ENCODE measurements around the gene LPXN.

Gene LPXN

DNA sequence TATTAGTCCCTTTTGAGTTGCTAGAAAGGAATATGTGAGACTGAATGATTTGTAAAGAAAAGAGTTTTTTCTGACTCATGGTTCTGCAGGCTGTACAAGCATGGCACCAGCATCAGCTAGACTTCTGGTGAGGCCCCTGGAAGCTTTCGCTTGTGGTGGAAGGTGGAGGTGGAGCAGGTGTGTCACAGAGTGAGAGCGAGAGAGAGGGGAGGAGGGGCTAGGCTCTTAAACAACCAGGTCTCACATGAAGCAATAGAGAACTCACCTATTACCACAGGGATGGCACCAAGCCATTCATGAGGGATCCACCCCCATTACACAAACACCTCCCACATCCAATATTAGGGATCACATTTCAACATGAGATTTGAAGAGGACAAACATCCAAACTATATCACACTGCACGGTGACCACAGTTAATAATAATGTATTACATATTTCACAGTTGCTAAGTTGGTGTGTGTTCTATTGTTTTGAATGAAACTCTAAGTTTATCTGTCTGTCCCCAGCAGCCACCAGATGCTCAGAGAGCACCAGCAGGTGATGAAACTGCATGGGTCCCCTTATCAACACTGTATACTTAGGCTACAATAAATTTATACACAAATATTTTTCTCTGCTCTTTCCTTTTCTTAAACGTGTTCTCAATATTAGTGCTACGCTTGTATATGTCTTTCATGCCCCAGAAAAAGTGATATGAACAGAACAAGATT is 17.3 kb upstream of the LPXN start:
- Histone ChIP-seq H3K9me3 (ENCODE audit: low read length) (no peaks in the 10 kb centered on the region), H3K9ac (ENCODE audit: low read length) (no peak overlapping the region), H3K4me2 (ENCODE audit: low read length) (no peak overlapping the region), H3K36me3 (ENCODE audit: insufficient read depth, low read length) (peaks cover 59% of the 10 kb centered on the region), H3K4me3 (ENCODE audit: low read depth, low read length, poor library complexity, severe bottlenecking) (no peak overlapping the region), H3K9me2 (ENCODE audit: low read depth, low read length) (no peaks in the 10 kb centered on the region), H3K27ac (ENCODE audit: low read depth, low read length, poor library complexity, severe bottlenecking) (no peak overlapping the region), H2AFZ (ENCODE audit: low read length) (no peak overlapping the region), H3F3A (ENCODE audit: insufficient read depth, low read length) (no peaks in the 10 kb centered on the region), H3K4me1 (ENCODE audit: insufficient read depth, low read length, severe bottlenecking) (peaks cover 39% of the 10 kb centered on the region), H3K27me3 (ENCODE audit: insufficient read depth, low read length) (no peaks in the 10 kb centered on the region), H4K20me1 (ENCODE audit: insufficient read depth, low read length) (no peaks in the 10 kb centered on the region), H3K79me2 (ENCODE audit: insufficient read depth, low read length) (peaks cover 94% of the 10 kb centered on the region)
- TF ChIP-seq, protein P1, sequence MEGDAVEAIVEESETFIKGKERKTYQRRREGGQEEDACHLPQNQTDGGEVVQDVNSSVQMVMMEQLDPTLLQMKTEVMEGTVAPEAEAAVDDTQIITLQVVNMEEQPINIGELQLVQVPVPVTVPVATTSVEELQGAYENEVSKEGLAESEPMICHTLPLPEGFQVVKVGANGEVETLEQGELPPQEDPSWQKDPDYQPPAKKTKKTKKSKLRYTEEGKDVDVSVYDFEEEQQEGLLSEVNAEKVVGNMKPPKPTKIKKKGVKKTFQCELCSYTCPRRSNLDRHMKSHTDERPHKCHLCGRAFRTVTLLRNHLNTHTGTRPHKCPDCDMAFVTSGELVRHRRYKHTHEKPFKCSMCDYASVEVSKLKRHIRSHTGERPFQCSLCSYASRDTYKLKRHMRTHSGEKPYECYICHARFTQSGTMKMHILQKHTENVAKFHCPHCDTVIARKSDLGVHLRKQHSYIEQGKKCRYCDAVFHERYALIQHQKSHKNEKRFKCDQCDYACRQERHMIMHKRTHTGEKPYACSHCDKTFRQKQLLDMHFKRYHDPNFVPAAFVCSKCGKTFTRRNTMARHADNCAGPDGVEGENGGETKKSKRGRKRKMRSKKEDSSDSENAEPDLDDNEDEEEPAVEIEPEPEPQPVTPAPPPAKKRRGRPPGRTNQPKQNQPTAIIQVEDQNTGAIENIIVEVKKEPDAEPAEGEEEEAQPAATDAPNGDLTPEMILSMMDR (IDR thresholded peaks at IDR 0.05; ENCODE audit: low read length) = no peak
- TF ChIP-seq EZH2 (IDR thresholded peaks at IDR 0.05; ENCODE audit: borderline replicate concordance, low read length) = no peak

DNA sequence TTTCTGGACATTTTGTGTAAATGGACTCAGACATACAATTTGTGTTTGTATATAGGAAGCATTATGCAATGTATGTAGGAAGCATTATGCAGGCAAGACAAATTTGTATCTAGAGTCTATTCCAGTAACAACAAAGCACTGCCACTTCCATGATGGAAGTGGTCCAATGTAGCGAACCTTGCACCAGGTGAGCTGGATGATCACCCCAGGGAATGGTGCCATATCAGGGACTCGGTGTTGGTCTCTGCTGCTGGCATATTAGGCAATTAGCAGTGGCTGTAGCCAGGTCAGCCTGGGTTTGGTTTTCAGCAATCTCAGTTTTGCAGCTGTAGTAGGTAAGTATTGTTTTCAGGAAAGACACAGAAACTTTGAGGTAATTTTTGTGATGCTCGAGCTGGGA is 16.0 kb upstream of the LPXN start:
- no peaks in the 10 kb centered on the region for H4K20me1 ChIP-seq (ENCODE audit: insufficient read depth, low read length)
- peaks cover 43% of the 10 kb centered on the region for H3K4me1 ChIP-seq (ENCODE audit: insufficient read depth, low read length, severe bottlenecking)
- no peak overlapping the region for H3K9ac ChIP-seq (ENCODE audit: low read length)
- no peaks in the 10 kb centered on the region for H3K9me3 ChIP-seq (ENCODE audit: low read length)
- no peak overlapping the region for H3K4me3 ChIP-seq (ENCODE audit: low read depth, low read length, poor library complexity, severe bottlenecking)
- peaks cover 58% of the 10 kb centered on the region for H3K36me3 ChIP-seq (ENCODE audit: insufficient read depth, low read length)
- H3K27ac ChIP-seq (ENCODE audit: low read depth, low read length, poor library complexity, severe bottlenecking) = no peak overlapping the region
- no peak overlapping the region for H2AFZ ChIP-seq (ENCODE audit: low read length)
- no peak overlapping the region for H3K4me2 ChIP-seq (ENCODE audit: low read length)
- H3K79me2 ChIP-seq (ENCODE audit: insufficient read depth, low read length) = peaks cover 94% of the 10 kb centered on the region
- no peaks in the 10 kb centered on the region for H3K9me2 ChIP-seq (ENCODE audit: low read depth, low read length)
- no peaks in the 10 kb centered on the region for H3K27me3 ChIP-seq (ENCODE audit: insufficient read depth, low read length)
- TF ChIP-seq, protein P1 (IDR thresholded peaks at IDR 0.05; ENCODE audit: low read length) = no peak
- TF ChIP-seq EZH2 (IDR thresholded peaks at IDR 0.05; ENCODE audit: borderline replicate concordance, low read length) = no peak
- no peaks in the 10 kb centered on the region for H3F3A ChIP-seq (ENCODE audit: insufficient read depth, low read length)

DNA sequence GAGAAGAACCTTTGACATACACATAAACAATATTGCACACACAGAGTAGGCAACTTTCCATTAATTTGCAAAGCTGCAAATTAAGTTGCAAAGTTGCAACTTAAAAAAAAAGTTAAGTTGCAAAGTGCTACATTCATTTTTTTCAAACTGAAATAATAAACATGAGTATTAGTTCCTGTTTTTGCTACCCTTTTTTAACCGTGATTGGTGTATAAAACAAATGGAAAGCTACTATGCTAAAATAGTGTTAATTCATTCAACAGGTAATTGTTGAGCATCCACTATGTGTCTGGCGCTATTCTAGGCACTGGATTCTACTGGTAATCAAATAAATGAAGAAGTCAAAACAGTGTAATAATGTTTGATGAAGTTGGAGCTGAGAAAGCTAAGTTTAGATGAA is 11.3 kb upstream of the LPXN start:
- no peaks in the 10 kb centered on the region for H3K9me2 ChIP-seq (ENCODE audit: low read depth, low read length)
- peaks cover 45% of the 10 kb centered on the region for H3K4me1 ChIP-seq (ENCODE audit: insufficient read depth, low read length, severe bottlenecking)
- H3K27me3 ChIP-seq (ENCODE audit: insufficient read depth, low read length) = no peaks in the 10 kb centered on the region
- no peak overlapping the region for H2AFZ ChIP-seq (ENCODE audit: low read length)
- no peak overlapping the region for H3K9ac ChIP-seq (ENCODE audit: low read length)
- H3K27ac ChIP-seq (ENCODE audit: low read depth, low read length, poor library complexity, severe bottlenecking) = no peak overlapping the region
- no peak overlapping the region for H3K4me2 ChIP-seq (ENCODE audit: low read length)
- peaks cover 57% of the 10 kb centered on the region for H3K36me3 ChIP-seq (ENCODE audit: insufficient read depth, low read length)
- peaks cover 97% of the 10 kb centered on the region for H3K79me2 ChIP-seq (ENCODE audit: insufficient read depth, low read length)
- no peaks in the 10 kb centered on the region for H3K9me3 ChIP-seq (ENCODE audit: low read length)
- H3F3A ChIP-seq (ENCODE audit: insufficient read depth, low read length) = no peaks in the 10 kb centered on the region
- no peaks in the 10 kb centered on the region for H4K20me1 ChIP-seq (ENCODE audit: insufficient read depth, low read length)
- TF ChIP-seq, protein P1 (IDR thresholded peaks at IDR 0.05; ENCODE audit: low read length) = no peak
- no peak for TF ChIP-seq EZH2 (IDR thresholded peaks at IDR 0.05; ENCODE audit: borderline replicate concordance, low read length)
- H3K4me3 ChIP-seq (ENCODE audit: low read depth, low read length, poor library complexity, severe bottlenecking) = no peak overlapping the region

Measured in OCI-LY1 (cell line).